ENCODE results near the gene CCDC174.
"Not testable (repeated sequence)": the region's sequence is repeated elsewhere in the genome, so short reads cannot be mapped to it uniquely, and the experiment has no call there.

Gene CCDC174

DNA sequence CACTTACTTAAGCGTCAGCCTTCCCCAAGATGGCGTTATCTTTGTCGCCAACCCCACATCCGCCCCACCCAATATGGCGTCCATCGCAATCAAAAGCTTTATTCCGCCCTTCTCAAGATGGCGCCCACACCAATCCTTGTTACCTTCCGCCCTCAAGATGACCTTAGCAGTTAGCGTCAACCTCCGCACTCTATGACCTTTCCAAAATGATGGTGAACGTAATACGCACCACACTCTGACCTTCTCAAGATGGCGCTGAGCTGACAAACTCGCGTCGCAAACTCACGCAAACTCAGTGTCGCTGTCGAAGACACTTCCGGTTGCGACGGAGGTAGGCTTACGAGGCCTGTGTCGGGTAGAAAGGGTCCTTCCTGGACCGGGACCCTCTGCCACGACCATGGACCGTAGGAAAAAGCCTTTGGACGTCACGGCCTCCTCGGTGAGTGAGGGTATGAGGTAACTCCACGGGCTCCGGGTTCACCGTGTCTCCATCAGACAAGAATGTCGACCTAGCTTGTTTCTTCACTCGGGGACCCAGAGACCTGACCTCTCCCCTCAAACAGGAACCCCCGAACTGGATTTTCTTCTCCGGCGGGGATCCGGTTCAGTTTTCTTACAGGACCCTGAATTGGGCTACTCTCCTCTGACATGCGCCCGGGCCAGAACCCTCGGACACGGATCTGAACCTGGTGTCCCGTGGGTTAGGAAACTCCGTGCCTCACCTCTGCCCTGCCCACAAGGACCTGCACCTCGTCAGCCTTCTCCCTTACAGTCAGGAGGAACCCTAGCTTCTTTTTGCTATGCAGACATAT is at the start of gene CCDC174:
Gene CCDC174 (plus strand): TSS at position 323 of the 812 bp plus-strand sequence. CDS start 75 bp downstream, at position 398.
- peak; percentile 97 for DNase-seq (ENCODE audit: low read depth)

DNA sequence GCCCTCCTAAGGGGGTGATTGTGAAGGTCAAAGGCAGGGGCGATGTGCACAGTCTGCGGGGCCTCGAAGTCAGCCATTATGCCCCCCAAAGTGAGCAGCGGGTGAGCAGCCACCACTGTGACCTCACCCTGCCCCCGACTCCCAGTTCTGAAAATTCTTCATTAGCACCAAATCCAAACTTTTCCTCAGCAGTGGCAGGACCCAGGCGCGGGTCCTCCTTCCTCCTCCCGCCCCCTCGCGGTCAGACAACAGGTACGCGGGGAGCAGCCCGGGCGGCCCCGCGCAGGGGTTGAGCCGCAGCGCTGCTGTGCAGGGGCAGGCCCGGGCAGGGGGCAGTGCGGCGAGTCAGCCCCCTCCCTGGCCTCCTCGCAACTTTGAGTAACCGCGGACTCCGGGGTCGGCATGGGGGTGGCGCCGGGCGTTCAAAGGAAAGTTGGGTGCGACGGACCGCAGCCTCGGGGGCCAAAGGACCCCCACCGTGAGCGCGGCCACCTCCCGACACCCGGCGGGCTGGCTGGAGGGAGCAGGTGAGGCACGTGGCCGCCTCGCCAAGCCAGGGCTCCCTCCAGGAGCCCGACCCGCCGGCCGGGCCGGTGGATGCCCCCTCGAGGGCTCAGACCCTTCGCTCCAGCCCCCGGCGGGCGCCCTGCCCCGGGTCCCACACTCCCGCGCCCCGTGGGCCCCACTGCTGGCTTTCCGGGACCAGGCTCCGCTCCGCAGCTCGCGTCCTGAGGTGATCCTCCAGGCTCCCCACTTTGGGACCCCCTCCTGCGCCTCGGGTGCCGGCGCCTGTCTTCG is 49.4 kb upstream of the CCDC174 start:
- DNase-seq (ENCODE audit: low read depth) = no peak

DNA sequence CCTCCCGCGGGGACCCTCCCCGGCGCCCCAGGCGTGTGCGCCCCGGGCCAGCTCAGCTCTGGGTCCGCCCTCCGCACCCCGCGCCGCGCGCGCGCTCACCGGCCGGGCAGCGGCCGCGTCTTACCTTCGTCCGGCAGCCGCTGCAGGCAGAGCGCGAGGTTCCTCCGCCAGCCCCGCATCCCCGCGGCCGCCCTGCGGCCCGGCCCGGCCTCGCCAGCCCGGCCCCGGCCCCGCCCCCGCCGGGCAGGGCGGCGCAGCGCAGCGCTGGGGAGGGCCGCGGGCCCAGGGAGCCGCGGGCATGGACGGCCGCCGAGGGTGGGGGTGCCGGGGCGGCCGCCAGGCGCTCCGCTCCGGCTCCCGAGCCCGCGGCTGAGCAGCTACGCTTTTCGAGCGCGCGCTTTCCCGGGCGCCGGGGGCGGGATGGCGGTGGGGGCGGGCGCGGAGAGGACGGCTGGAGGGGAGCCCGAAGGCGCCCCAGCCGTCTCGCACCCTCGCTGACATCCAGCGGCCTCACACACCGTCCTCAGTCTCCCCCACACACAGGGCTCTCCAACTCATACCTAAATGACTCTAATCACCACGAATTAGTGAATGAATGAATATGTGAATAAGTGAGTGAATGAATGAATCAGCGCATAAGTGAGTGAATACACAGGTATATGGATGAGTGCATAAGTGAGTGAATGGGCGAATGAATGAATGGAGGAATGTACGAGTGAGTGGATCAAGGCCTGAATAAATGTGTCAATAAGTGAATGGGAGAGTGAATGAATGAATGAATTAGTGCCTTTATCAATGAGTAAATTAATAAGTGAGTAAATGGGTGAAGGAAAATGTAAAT is 48.5 kb upstream of the CCDC174 start:
- no peak for DNase-seq (ENCODE audit: low read depth)

DNA sequence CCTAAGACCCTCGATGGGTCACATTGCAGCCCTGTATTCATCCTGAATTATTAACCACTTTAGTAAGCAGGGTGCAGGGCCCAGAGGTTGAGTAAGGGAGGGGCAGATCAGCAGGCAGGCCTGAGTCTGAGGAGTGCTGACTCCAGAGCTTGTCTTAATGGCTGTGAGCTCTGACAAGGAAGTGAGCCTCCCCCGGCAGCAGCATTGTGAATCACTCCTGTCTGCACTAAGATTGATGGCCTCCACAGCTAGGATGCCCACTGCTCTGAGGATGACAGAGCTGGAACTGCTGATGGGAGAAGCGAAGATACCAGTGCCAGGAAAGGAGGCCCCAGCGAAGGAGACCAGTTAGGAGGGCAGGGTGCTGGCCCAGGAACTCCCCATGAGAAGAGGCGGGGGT is 46.5 kb upstream of the CCDC174 start:
- no peak for DNase-seq (ENCODE audit: low read depth)

DNA sequence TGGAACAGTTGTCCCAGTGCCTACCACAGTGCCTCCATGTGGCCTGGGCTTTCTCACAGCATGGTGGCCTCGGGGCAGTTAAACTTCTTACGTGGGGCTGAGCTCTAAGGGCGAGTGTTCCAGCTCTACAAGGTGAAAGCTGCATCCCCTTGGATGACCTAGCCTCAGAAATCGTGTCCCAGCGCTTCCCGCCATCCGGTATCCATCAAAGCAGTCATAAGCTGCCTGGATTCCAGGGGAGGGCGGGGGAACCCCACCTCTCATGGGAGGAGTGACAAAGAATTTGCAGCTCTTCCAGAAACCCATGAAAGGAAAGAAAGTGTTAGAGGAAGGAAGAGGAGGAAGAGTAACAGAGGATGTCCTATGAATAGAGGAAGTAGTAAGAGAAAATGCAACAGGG is 45.8 kb upstream of the CCDC174 start:
- DNase-seq (ENCODE audit: low read depth) = no peak

DNA sequence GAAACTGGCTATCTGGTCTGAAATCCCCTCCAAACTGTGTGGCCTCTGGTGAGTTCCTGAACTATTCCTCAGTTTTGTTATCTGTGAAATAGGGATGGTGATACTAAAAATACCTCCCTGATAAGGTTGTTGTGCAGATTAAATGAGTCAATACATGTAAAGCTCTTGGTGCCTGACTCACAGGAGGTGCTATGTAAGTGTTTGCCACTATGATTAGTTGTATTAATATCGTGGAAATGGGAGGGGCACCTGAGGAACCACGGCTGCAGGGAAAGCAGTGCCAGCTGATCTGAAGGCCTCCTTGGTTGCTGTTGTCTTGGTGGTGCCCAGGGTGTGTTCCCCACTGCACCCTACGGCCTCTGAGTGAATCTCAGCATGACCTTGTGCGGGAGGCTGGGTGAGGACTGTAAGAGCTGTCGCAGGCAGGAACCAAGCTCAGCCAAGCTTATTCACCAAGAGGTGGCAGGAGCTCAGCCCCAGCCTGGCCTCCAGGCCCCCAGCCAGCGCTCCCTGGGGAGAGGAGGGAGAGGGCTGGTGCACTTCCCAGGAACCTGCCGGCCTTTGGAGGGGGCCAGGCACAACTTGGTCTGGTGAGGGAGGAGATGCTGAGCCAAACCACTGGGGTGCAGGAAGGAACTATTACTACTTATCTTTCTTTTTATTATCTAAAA is 44.8 kb upstream of the CCDC174 start:
- DNase-seq (ENCODE audit: low read depth) = no peak

DNA sequence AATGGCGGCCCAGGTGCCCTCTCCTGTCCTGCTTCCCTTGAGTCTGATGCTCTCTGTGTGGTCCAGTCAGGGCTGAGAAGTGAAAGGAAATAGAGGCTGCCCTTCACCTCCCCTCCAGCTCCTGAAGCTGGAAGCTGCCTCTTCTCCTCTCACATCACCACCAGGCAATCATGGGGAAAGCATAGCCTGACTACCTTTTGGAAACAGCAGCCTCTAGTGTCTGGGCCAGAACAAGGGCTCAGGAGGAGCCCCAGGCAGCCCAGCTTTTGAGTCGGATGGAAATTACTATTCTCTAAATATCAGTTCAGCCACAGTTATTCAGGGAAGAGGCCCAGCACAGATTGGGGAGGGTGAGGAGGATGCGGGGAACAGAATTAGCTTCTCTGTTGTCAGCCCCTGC is 43.3 kb upstream of the CCDC174 start:
- no peak for DNase-seq (ENCODE audit: low read depth)

DNA sequence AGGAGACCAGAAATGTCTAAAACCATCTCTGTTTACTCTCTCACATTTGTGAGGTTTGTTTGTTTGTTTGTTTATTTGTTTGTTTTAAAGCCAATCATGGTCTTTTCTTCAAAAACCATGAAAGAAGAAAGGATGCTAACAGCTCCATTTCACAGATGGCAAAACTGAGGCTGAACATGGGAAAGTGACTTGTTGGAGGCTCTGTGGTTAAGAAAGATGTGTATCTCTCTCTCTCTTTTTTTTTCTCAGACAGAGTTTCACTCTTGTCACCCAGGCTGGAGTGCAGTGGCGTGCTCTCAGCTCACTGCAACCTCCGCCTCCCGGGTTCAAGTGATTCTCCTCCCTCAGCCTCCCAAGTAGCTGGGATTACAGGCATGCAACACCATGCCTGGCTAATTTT is 42.5 kb upstream of the CCDC174 start:
- not testable (repeated sequence) for DNase-seq (ENCODE audit: low read depth)

DNA sequence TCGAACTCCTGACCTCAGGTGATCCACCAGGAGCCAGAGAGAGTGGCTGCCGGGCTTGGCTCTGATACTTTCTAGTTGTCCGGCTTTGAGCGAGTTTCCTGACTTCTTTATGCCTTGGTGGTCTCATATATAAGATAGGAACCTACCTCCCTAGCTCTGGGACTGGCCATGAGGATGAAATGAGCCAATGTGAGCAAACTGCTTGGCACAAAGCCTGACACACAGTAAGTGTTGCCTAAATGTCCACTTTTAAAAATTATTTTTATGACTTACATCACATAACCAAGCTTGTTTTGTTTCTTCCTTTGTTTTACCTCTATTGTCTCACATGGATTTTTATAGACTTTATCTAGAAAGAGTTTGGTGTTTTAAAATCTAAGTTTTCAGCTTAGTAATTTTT is 42.1 kb upstream of the CCDC174 start:
- DNase-seq (ENCODE audit: low read depth) = no peak

DNA sequence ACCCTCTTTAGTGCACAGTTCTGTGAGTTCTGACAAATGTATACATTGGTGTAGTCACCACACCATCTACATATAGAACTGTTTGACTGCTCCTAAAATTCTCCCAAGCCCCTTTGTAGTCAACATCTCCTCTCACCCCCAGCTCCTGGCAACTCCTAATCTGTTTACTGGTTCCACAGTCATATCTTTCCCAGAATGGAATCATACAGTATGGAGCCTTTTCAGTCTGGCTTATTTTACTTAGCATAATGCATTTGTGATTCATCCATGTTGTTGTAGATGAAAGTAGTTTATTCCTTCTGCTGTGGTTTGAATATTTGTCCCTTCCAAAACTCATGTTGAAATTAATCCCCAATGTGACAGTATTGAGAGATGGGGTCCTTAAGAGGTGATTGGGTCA is 41.6 kb upstream of the CCDC174 start:
- no peak for DNase-seq (ENCODE audit: low read depth)

DNA sequence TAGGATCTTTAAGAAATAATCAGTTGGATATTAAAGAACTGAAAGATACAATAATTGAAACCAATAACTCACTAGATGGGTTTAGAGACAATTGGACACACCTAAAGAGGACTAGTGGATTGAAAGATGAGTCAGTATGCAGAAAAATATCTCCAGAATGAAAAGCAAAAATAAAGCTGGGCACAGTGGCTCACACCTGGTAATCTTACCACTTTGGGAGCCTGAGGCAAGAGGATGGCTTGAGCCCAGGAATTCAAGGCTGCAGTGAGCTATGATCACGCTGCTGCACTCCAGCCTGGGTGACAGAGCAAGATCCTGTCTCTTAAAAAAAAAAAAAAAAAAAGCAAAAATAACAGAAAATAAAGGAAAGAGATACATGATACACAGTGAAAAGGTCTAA is 37.4 kb upstream of the CCDC174 start:
- DNase-seq (ENCODE audit: low read depth) = no peak

DNA sequence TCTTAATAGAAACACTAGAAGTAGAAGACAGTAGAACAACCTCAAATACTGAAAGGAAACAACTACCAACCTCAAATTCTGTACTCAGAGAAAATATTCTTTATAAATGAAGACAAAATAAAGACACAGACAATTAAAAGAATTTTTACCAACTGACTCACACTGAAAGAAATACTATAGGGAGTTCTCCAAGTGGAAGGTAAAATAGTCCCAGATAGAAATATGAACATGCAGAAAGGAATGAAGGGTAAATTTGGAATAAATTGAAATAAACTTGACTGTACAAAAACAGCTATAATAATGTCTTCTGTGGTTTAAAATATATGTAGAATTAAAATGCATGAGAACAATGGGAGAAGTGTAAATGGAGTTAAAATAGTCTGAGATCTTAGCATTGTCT is 36.7 kb upstream of the CCDC174 start:
- no peak for DNase-seq (ENCODE audit: low read depth)

DNA sequence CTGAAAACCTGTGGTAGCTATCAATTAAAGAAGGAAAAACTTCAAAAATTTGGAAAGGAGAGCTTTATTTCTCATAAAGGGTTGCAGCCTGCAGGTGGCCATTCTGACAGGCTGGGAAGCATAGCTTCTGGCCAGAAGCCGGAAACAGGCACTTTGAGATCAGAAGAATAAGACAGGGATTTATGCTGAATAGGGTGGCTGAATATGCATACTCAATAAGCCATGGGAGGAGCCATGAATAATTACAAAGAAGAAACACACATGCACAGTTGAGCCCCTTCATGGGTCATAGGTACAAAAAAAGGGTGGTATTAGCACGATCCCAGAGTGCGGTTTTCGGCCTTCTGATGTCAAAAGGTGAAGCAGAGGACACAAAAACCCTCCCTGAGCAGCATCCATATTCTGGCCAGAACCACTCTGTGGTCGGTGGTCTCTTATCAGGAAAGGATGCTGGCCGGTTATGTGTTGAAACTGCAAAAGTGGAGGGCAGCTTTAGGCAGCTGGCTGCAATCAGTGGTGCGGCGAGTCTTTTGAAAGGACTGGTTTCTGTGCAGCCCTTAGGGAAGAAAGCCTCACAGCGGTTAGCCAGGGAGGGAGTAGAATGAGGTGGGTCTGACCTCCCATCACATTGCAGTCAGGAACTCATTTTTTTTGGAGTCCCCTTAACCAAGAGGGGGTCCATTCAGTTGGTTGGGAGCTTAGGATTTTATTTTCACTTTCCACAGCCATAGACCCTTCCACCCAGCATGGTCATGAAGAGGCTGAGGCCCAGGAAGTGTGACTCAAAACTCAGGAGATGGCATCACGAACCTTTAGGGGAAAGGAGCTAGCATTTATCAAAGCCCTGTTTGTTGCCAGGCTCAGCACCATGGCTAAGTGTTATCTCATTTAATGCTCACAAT is 34.7 kb upstream of the CCDC174 start:
- DNase-seq (ENCODE audit: low read depth) = no peak

DNA sequence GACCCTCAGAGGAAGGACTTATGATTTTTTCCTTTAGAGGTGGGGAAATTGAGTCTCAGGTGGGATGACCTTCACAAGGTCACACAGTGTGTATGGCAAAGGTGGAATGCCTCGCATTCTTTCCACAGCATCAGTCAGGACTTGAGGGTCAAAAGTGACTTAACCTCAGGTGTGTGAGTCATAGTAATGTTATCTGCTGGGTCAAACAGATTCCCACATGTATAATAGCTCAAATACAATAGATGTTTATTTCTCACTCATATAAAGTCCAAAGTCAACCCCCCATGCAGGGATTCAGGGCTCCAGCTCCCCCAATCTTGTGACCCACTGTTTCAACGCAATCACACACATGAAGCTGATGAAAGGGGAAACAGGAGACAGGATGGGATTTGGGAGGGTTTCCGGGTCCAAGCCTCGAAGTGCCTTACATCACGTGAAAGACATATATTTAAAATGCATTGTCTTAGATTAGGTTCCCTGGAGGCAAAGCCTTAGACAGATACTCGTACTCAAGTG is 34.0 kb upstream of the CCDC174 start:
- DNase-seq (ENCODE audit: low read depth) = no peak

DNA sequence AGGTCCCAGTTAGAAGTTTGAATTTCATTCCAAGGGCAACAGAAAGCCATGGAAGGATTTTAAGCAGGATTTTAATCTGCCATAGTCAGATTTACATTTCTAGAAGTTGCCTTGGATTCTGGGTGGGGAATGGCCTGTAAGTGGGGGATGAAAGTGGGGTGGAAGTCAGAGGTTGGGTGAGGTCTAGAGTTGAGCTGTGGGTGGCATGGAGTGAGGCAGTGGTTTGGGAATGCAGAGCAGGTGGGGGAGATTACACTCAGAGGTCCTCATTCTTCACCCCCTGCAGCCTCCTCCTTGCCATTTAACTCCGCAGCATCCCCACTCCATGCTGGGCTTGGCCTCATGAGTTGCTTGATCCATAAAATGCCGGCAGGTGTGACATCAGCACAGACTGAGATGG is 32.0 kb upstream of the CCDC174 start:
- no peak for DNase-seq (ENCODE audit: low read depth)

DNA sequence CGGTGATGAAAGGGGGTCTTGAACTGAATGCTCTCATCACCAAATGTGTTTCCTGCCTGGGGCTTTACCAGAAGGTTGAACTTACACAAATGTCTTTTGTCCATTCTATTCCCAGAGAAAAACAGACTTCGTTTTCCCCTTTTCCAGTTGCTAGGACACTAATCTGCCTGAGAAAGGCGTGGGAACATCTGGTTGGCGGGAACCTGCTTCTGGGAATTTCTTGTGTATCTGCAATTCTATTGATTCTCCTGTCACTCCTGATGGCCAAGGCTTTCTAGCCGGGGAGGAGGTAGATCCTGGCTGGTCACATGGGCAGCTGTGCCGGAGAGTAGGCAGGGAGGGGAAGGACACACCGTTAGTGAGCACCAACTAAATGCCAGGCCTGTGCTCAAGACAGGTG is 31.1 kb upstream of the CCDC174 start:
- no peak for DNase-seq (ENCODE audit: low read depth)

DNA sequence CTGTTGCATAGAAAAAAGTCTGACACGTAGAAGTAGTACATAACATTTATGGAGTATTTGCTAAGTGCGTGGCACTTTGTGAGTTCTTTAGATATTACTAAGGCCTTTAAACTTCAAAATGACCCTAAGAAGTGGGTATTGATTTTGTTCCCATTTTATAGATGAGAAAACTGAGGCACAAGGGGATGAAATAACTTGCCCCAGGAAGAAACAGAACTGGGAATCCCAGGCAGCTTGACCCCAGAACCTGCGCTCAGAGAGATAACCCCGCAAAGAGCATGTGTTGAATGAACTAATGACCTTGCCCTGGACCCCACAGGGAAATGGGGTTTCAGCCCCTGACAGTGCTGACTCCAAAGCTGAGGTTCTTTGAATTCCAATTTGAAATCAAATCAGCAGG is 30.5 kb upstream of the CCDC174 start:
- no peak for DNase-seq (ENCODE audit: low read depth)

DNA sequence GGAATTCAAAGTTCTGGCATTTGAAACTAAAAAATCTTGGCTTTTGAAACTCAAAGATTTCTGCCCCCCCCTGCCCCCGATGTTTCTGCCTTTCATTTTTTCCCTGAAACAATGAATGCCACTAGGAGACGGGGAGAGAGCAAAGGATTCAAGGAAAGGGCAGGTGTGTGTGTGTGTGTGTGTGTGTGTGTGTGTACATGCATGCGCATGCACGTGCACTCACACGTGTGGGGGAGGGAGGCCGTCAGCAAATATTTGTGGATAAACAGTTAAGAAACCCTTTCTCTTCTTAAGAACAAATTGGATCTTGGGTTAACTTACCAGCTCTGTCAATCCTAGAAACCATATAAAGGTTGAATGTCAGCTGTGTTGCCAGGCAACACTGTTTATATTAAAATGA is 29.2 kb upstream of the CCDC174 start:
- no peak for DNase-seq (ENCODE audit: low read depth)

DNA sequence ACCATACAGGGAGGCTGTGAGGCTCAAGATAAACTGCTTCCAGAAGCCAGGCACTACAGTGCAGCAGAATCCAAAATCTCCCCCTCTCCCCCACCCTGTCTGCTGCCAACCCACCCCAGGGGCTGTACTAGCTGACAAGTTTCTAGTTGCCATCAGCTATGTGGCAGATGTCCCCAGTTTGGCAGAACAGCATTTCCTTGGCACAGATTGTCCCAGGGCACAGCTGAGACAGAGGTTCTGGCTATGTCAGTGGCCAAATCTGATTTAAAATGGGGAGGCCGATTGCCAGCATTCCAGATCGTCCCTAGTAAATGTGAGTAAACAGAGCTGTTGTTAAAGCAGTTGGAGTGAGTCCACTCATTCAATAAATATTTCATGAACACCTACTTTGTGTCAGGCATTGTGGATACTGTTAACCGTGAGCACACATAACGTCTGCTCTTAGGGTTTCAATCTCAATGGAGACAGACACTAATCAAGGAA is 28.0 kb upstream of the CCDC174 start:
- DNase-seq (ENCODE audit: low read depth) = no peak

DNA sequence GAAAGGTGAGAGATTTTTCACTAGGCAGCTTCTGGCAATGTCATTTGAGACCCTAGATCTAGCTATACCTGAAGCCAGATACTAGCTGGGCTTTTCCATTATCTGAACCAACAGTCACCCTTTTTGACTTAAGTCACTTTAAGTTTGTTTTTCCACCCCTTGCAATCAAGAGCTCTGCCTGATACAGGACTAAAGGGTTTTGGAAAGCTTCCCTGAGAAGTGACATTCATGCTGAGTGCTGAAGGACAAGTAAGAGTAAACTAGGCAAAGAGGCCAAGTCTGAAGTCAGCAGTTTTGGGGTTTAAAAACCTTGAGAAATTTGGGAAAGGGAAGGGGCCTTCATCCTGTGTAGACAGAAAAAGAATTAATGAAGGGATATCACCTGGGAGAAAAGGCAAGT is 27.1 kb upstream of the CCDC174 start:
- DNase-seq (ENCODE audit: low read depth) = no peak

DNA sequence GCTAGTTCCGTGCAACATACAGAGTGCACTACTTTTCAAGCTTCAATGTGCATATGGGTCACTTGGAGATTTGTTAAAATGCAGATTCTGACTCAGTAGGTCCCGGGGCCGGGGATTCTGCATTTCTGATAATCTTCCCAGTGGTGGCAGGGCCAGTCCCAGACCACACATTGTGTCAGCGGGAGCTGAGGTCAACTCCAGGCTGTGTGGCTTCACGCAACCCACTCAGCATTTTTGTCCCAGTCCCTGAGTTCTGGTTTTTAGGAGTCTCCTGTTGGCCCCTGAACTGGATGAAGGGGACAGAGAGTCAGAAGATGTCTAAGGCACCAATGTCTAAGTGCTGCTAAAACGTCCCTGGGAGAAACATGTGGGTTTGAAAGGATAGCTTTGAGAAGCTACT is 26.1 kb upstream of the CCDC174 start:
- no peak for DNase-seq (ENCODE audit: low read depth)

Measured in HS-5 (cell line).